Keratinocyte (primary cell): ENCODE results near the gene CTNNA2.

Experiments used
- EZH2 ChIP-seq: IDR thresholded peaks from one replicate; pipeline ENCODE4 v1.6.1; 2012; ENCODE audit warnings: inconsistent platforms, mild to moderate bottlenecking, low read length, moderate library complexity
- TF ChIP-seq, protein P1 (sequence below), 3 experiments: IDR thresholded peaks in 1 of 3; conservative IDR thresholded peaks in 1 of 3; optimal IDR thresholded peaks in 1 of 3; 2 replicates in 2 of 3; 3 replicates in 1 of 3; pipeline versions ENCODE3 to v1.5.1; 2011; ENCODE audit warnings: low read length in 3 of 3, mild to moderate bottlenecking in 3 of 3, moderate library complexity in 2 of 3, control low read depth in 1 of 3, inconsistent platforms in 1 of 3; ENCODE audit not compliant: insufficient read depth in 2 of 3; ENCODE audit errors: extremely low read depth in 1 of 3

DNA sequence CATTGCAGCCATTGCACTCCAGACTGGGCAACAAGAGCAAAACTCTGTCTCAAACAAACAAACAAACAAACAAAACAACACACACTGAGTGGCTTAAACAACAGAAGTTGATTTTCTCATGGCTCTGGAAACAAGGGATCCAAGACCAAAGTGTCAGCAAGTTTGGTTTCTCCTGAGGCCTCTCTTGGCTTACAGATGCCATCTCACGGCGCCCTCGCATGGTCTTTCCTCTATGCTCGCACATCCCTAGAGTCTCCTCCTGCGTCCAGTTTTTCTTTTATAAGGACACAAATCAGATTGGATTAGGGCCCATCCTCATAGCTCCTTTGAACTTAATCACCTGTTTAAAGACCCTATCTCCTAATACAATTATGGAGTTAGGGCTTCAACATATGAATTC is 925.1 kb downstream of the CTNNA2 start:
- TF ChIP-seq, protein P1, sequence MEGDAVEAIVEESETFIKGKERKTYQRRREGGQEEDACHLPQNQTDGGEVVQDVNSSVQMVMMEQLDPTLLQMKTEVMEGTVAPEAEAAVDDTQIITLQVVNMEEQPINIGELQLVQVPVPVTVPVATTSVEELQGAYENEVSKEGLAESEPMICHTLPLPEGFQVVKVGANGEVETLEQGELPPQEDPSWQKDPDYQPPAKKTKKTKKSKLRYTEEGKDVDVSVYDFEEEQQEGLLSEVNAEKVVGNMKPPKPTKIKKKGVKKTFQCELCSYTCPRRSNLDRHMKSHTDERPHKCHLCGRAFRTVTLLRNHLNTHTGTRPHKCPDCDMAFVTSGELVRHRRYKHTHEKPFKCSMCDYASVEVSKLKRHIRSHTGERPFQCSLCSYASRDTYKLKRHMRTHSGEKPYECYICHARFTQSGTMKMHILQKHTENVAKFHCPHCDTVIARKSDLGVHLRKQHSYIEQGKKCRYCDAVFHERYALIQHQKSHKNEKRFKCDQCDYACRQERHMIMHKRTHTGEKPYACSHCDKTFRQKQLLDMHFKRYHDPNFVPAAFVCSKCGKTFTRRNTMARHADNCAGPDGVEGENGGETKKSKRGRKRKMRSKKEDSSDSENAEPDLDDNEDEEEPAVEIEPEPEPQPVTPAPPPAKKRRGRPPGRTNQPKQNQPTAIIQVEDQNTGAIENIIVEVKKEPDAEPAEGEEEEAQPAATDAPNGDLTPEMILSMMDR (optimal IDR thresholded peaks at IDR 0.05 in 1 of 3, IDR thresholded peaks at IDR 0.05 in 1 of 3, conservative IDR thresholded peaks at IDR 0.05 in 1 of 3; ENCODE audit: extremely low read depth in 1 of 3, insufficient read depth in 2 of 3, low read length in 3 of 3) = no peak
- TF ChIP-seq EZH2 = no peak
